ENCODE results near the gene PTPN6.

PTPN6 gene

GRCh38 chr12:6923003-6923732 lies 28.0 kb upstream of the PTPN6 start:
- no peak for DNase-seq

DNA sequence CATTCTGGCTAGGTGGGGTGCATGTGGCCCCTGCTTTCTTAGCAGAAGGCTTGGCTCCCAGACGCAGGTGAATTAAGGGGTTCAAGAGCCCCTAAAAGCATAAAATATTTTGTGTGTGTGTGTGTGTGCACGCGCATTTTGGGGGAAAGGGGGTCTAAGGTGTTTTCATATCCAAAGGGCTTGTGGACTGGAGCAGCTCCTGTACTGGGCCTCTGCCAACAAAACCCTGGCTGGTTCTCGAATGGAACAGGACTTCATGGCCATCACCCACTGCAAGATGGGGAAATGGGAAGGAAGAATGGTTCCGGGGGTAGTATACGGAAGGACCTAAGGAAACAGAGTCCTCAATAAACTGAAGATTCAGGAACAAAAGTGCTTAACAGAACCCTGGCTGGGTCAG lies 27.3 kb upstream of the PTPN6 start:
- no peak for DNase-seq

GRCh38 chr12:6925239-6925539 lies 26.0 kb upstream of the PTPN6 start:
- no peak for DNase-seq

GRCh38 chr12:6925540-6926279 lies 25.4 kb upstream of the PTPN6 start:
- no peak for DNase-seq

DNA sequence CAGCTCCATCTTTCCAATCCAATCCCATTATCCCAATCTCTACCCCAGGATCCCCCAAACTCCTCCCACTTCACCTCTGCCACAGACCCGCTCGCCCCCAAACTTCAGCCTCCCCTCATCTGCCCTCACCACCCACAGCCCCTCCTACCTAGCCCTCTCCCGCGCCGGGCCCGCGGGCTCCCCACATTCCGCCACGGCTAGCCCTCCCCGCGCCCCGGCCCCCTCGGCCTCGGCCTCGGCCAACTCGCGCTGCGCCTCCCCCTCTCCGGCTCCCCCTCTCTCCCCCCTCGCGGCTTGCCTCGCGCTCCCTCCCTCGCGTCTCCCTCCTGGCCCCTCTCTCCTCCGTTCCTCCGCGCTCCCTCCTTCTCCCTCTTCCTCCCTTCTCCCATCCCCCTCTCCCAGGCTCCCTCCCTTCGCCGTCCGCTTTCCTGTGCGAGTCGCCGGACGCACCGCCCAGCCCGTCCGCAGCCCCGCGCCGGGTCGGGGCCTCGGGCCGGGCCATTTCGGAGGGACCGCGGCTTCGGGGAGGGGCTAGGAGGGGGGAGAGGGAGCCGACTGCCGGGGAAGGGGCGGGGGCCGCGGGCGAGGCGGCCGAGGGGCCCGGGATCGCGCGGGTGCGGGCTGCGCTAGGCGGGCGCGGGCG lies 23.7 kb upstream of the PTPN6 start, which contains the start of gene ATN1:
Gene ATN1, plus strand, starts transcription at position 581 of the 643 bp plus-strand sequence. CDS start 6,043 bp downstream, outside the sequence.
- peak; percentile 55 for DNase-seq

DNA sequence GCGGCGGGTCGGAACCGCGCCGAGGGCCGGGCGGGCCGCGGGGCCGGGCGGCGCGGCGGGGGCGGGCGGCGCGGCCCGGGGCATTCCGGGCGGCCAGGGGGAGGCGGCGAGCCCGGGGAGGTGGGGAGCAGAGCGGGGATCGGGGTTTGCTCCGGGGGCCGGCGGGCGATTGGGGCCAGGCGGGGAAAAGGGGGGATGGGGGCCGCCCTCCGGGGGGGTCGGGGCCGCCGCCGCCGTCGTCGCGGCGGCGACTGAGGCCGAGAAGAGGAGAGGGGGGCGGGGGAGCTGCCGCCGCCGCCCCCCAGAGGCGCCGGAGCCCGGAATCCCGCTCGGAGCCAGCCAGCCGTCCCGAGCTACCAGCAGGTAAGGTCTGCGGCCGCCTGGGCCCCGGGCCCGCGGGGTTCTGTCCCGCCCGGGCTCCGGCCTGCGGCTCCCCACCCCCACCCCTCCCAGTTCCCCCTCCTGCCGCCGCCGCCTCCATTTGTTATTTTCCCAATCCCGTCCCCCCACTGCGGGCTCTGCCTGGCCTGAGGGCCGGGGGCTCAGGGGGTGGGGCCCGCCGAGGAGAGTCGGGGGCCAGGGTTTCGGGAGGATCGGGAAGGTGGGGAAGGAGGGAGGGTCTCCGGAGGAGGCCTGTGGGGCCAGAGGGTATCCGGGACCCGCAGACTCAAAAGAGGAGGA lies 23.0 kb upstream of the PTPN6 start:
- peak; percentile 32 for DNase-seq

- no peak for DNase-seq
Observed at GRCh38 chr12:6928703-6929407, 22.3 kb upstream of the PTPN6 start.

DNA sequence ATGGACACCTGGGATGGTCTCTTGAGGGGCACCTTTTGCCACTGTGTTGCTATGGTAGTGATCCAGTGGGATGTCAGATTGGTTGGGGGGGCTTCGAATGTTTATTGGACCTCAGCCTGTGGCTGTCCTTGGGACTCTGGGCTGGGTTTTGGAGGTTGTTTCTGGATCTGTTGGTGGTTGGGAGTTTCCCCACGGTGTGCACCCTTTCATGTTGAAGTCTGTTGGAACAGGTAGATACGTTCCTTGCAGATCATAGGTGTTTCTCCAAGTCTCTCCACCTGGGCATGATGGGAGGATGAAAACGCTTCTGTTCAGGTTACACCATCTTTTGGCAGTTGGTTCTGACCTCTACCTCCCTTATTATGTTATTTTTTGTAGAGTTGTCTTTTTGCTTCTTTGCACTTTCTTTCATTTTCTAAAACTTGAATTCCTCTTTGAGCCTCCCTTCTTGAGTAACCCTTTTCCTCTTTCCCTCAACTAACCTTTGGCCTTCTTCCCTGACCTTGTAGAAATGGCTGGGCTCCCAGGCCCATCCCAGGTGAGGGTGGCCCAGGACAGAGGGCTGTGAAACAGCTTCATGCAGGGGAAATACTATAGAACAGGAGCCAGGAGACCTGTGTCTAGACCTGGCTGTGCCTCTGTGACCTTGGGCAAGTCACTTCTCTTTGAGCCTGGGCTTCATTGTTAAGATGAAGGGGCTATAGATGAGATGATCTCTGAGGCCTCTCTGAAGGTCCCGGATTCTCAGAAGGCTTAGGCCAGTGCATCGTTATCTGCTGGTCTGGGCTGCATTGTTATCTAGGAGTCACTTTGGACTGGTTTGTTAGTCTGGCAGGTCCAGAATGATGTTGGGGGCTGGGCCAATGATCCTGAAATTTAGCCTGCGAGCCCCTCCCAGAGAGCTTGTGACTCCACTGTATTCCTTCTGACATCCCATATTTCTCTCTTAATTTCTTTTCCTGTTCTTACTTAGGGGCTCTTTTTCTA lies 21.4 kb upstream of the PTPN6 start:
- DNase-seq, result no peak

DNA sequence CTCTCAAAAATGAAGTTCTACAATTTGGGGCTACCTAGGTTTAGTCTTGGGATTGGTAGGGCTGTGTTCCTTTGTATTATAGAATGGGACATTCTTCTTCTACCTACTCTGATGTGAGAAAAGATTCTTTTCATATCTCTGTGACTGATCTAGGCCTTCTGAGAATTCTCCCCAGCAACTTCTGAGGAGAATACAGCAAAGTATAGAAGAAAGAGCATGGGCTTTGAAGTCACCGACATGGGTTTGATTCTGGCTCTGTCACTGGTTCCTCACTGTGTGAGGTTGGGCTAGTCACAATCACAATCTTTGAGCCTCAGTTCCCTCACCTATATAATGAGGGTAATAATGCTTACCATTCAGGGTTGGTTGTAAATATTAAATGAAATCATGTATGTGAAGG lies 18.4 kb upstream of the PTPN6 start:
- DNase-seq, result no peak

GRCh38 chr12:6934110-6934509 lies 17.0 kb upstream of the PTPN6 start:
- no peak for DNase-seq

GRCh38 chr12:6935371-6936193 lies 15.6 kb upstream of the PTPN6 start:
- no peak for DNase-seq

DNA sequence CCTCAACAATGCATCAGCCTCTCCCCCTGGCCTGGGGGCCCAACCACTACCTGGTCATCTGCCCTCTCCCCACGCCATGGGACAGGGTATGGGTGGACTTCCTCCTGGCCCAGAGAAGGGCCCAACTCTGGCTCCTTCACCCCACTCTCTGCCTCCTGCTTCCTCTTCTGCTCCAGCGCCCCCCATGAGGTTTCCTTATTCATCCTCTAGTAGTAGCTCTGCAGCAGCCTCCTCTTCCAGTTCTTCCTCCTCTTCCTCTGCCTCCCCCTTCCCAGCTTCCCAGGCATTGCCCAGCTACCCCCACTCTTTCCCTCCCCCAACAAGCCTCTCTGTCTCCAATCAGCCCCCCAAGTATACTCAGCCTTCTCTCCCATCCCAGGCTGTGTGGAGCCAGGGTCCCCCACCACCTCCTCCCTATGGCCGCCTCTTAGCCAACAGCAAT lies 14.9 kb upstream of the PTPN6 start:
- no peak for DNase-seq

- peak; percentile 53 for DNase-seq
Observed at GRCh38 chr12:6936636-6937480, 14.3 kb upstream of the PTPN6 start.

GRCh38 chr12:6937481-6938352 lies 13.4 kb upstream of the PTPN6 start:
- peak; percentile 95 for DNase-seq

GRCh38 chr12:6938353-6939190 lies 12.6 kb upstream of the PTPN6 start:
- no peak for DNase-seq

- DNase-seq, result no peak
Observed at GRCh38 chr12:6939191-6939540, 12.0 kb upstream of the PTPN6 start.

- DNase-seq, result no peak
Observed at GRCh38 chr12:6941267-6941666, 9.9 kb upstream of the PTPN6 start.

- no peak for DNase-seq
Observed at GRCh38 chr12:6941782-6942181, 9.4 kb upstream of the PTPN6 start.

Data from CD4-positive, alpha-beta T cell treated with Interleukin-10 for 1 hour (primary cell).